OCI-LY1 (cell line): ENCODE results near the gene CACNA1C.

Experiments used
- H2AFZ ChIP-seq: fragments of 200-600 bp; sonication (generic), shearing (Covaris generic); 2 replicates; pipeline ENCODE4 v1.6.0; 2014; ENCODE audit warnings: antibody characterized with exemption, mild to moderate bottlenecking, low read length
- H3F3A ChIP-seq: fragments of 200-600 bp; sonication (generic), shearing (Covaris generic); 2 replicates; pipeline ENCODE4 v1.6.0; 2014; ENCODE audit warnings: mild to moderate bottlenecking, antibody characterized with exemption, low read length, moderate library complexity; ENCODE audit not compliant: insufficient read depth
- H3K27ac ChIP-seq: fragments of 200-600 bp; sonication (generic); 2 replicates; pipeline ENCODE4 v1.5.1; 2014; ENCODE audit warnings: low read length, mixed run types, mild to moderate bottlenecking, low read depth; ENCODE audit not compliant: poor library complexity, severe bottlenecking
- H3K27me3 ChIP-seq: fragments of 200-600 bp; sonication (generic); 2 replicates; pipeline ENCODE4 v1.6.0; 2014; ENCODE audit warnings: antibody characterized with exemption, mild to moderate bottlenecking, low read length, moderate library complexity; ENCODE audit not compliant: insufficient read depth
- H3K36me3 ChIP-seq: fragments of 200-600 bp; sonication (generic); 2 replicates; pipeline ENCODE4 v1.6.1; 2014; ENCODE audit warnings: mild to moderate bottlenecking, antibody characterized with exemption, low read length, moderate library complexity, mixed read lengths; ENCODE audit not compliant: insufficient read depth
- H3K4me1 ChIP-seq: fragments of 200-600 bp; sonication (generic); 2 replicates; pipeline ENCODE4 v1.5.1; 2014; ENCODE audit warnings: mild to moderate bottlenecking, low read length, moderate library complexity; ENCODE audit not compliant: insufficient read depth, severe bottlenecking
- H3K4me2 ChIP-seq: fragments of 200-600 bp; sonication (generic), shearing (Covaris generic); 2 replicates; pipeline ENCODE4 v1.6.1; 2014; ENCODE audit warnings: low read length
- H3K4me3 ChIP-seq: fragments of 200-600 bp; sonication (generic); 2 replicates; pipeline ENCODE4 v1.5.1; 2014; ENCODE audit warnings: low read length, low read depth, mild to moderate bottlenecking, mixed read lengths; ENCODE audit not compliant: poor library complexity, severe bottlenecking
- H3K79me2 ChIP-seq: fragments of 200-600 bp; shearing (Covaris generic); 2 replicates; pipeline ENCODE4 v1.6.1; 2016; ENCODE audit warnings: mixed run types, low read length, mixed read lengths; ENCODE audit not compliant: insufficient read depth
- H3K9ac ChIP-seq: fragments of 200-600 bp; sonication (generic), shearing (Covaris generic); 2 replicates; pipeline ENCODE4 v1.6.1; 2014; ENCODE audit warnings: mild to moderate bottlenecking, low read length, mixed read lengths
- H3K9me2 ChIP-seq: fragments of 200-600 bp; sonication (generic), shearing (Covaris generic); 2 replicates; pipeline ENCODE4 v1.6.1; 2014; ENCODE audit warnings: low read depth, mild to moderate bottlenecking, low read length, mixed read lengths
- H3K9me3 ChIP-seq: fragments of 200-600 bp; shearing (Covaris generic); 2 replicates; pipeline ENCODE4 v1.6.1; 2014; ENCODE audit warnings: low read length, mixed read lengths
- H4K20me1 ChIP-seq: fragments of 200-600 bp; sonication (generic), shearing (Covaris generic); 2 replicates; pipeline ENCODE4 v1.6.0; 2016; ENCODE audit warnings: mild to moderate bottlenecking, low read length; ENCODE audit not compliant: insufficient read depth
- EZH2 ChIP-seq: fragments of 200-600 bp; sonication (generic), shearing (Covaris generic); IDR thresholded peaks from 2 replicates; pipeline ENCODE4 v1.8.0; 2017; ENCODE audit warnings: borderline replicate concordance, mixed run types, mild to moderate bottlenecking, antibody characterized with exemption, low read length, moderate library complexity, mixed read lengths
- TF ChIP-seq, protein P1 (sequence below): fragments of 200-600 bp; sonication (generic), shearing (Covaris generic); IDR thresholded peaks from 2 replicates; pipeline ENCODE4 v1.5.1; 2017; ENCODE audit warnings: mild to moderate bottlenecking, antibody characterized with exemption, low read length, moderate library complexity, mixed read lengths

Gene CACNA1C

DNA sequence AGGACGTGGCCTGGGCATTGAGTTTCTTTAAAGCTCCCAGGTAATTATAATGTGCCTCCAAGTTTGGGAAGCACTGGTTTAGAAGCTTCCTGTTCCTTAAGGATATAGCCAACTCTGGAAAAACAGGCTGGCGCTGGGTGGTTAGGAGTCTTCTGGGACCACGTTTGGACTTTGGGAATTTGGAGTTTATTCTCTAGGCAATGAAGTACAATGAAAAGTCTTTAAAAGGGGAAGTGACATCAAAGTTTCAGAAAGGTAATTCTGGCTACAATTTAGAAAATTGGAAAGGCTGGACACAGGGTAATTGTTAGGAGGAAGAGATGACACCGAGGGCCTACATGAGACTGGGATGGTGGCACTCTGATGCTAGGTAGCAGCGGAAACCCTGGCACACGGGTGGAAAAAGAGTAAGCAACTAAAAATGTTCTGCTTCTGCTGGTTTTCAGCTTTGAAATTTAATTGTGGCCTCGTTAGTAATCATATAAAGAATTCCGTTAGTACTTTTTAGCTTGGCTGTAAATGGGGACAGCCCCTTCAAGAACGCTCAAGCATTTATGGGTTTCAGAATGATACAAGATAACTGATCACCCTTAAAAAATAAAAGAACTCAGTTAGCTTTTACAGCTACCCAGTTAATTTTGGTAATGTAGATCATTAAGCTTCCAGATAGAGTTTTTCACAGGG is 35.8 kb upstream of the CACNA1C start:
- Histone ChIP-seq H3K27me3 (peaks cover 5% of the 10 kb centered on the region; the same call in 1 of the 2 replicates), H3K4me3 (no peak overlapping the region), H3K9me2 (no peaks in the 10 kb centered on the region), H3K9me3 (no peaks in the 10 kb centered on the region), H3K36me3 (no peaks in the 10 kb centered on the region), H2AFZ (no peak overlapping the region), H3K9ac (no peak overlapping the region), H3K27ac (no peak overlapping the region), H3K4me2 (no peak overlapping the region), H3K79me2 (no peaks in the 10 kb centered on the region), H3K4me1 (no peaks in the 10 kb centered on the region), H4K20me1 (no peaks in the 10 kb centered on the region), H3F3A (no peaks in the 10 kb centered on the region)
- TF ChIP-seq, protein P1, sequence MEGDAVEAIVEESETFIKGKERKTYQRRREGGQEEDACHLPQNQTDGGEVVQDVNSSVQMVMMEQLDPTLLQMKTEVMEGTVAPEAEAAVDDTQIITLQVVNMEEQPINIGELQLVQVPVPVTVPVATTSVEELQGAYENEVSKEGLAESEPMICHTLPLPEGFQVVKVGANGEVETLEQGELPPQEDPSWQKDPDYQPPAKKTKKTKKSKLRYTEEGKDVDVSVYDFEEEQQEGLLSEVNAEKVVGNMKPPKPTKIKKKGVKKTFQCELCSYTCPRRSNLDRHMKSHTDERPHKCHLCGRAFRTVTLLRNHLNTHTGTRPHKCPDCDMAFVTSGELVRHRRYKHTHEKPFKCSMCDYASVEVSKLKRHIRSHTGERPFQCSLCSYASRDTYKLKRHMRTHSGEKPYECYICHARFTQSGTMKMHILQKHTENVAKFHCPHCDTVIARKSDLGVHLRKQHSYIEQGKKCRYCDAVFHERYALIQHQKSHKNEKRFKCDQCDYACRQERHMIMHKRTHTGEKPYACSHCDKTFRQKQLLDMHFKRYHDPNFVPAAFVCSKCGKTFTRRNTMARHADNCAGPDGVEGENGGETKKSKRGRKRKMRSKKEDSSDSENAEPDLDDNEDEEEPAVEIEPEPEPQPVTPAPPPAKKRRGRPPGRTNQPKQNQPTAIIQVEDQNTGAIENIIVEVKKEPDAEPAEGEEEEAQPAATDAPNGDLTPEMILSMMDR: no peak
- TF ChIP-seq EZH2: no peak

DNA sequence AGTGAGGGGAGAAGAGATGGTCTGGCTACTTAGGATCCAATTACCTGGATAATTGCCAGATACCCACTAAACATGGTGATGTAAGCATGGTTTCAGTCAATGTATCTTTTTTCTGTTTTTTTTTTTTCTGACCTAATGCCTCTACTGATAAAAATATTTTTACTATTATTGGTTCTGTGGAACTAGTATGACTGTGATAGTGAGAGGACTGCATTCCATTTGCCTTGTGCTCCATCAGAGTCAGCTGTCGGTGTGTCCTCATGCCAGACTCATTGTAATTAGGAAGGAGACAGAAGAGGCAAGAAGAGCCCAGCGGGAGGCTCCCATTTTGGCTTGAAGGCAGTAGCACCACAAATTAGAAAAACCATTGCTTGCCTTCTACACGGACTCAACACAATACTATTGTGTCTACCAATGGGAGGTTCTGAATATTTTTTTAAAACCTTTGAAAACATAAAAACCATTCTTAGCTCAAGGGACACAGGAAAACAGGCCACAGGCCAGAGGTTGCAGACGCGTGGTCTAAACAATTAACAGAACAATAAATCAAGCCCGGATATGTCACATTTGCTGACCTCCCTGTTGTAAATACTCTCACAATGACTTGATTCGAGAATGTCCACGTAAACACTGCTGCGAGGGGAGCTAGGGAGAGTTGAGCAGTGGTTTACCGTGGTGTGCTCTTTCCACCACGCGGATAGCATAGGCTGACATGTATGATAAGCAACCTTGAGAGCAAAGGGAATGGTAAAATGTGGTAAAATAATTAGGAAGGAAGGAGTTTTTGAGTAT is 35.0 kb upstream of the CACNA1C start:
- Histone ChIP-seq H3K79me2 (no peaks in the 10 kb centered on the region), H3F3A (no peaks in the 10 kb centered on the region), H4K20me1 (no peaks in the 10 kb centered on the region), H3K4me1 (no peaks in the 10 kb centered on the region), H2AFZ (no peak overlapping the region), H3K27me3 (peaks cover 5% of the 10 kb centered on the region; the same call in 1 of the 2 replicates), H3K27ac (no peak overlapping the region), H3K9ac (no peak overlapping the region), H3K4me3 (no peak overlapping the region), H3K4me2 (no peak overlapping the region), H3K9me3 (no peaks in the 10 kb centered on the region), H3K9me2 (no peaks in the 10 kb centered on the region), H3K36me3 (no peaks in the 10 kb centered on the region)
- no peak for TF ChIP-seq EZH2
- TF ChIP-seq, protein P1: no peak

DNA sequence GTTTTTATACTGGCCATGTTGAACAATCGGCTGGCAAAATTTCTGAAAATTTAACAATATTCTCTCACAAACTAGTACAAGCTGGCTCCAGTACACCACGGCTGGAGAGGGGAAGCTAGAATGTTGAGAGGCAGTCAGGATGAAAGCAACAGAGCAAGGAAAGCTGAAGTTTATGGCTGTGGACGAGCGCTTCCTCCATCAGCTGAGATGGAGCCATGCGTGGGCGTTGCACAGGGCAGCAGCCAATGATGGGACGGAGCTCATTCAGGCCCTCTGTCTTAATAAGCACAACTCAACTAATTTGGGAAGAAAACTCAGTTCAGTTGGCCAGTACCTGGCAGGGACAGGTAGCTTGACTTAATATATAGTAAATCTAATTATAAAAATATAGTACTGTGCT is 34.4 kb upstream of the CACNA1C start:
- TF ChIP-seq EZH2: no peak
- TF ChIP-seq, protein P1: no peak
- H3K79me2 ChIP-seq: no peaks in the 10 kb centered on the region
- H3K9ac ChIP-seq: no peak overlapping the region
- H4K20me1 ChIP-seq: no peaks in the 10 kb centered on the region
- no peak overlapping the region for H3K27ac ChIP-seq
- H3K4me1 ChIP-seq: no peaks in the 10 kb centered on the region
- H3F3A ChIP-seq: no peaks in the 10 kb centered on the region
- no peak overlapping the region for H2AFZ ChIP-seq
- H3K9me2 ChIP-seq: no peaks in the 10 kb centered on the region
- no peak overlapping the region for H3K4me2 ChIP-seq
- H3K4me3 ChIP-seq: no peak overlapping the region
- peaks cover 7% of the 10 kb centered on the region; the same call in 1 of the 2 replicates for H3K27me3 ChIP-seq
- no peaks in the 10 kb centered on the region for H3K9me3 ChIP-seq
- no peaks in the 10 kb centered on the region for H3K36me3 ChIP-seq
